GM19395 (cell line): ENCODE measurements around the gene PARPBP.
A peak's percentile ranks its signal among the peaks of the same experiment; 100 is the strongest.
"Not testable (repeated sequence)": the region's sequence is repeated elsewhere in the genome, so short reads cannot be mapped to it uniquely, and the experiment has no call there.

Source experiments
- ATAC-seq: cut with Tn5 transposase; IDR thresholded peaks from one replicate; pipeline ENCODE4 v1.9.1; 2021; ENCODE audit warnings: mild to moderate bottlenecking, moderate library complexity; ENCODE audit not compliant: unreplicated experiment

PARPBP gene

DNA sequence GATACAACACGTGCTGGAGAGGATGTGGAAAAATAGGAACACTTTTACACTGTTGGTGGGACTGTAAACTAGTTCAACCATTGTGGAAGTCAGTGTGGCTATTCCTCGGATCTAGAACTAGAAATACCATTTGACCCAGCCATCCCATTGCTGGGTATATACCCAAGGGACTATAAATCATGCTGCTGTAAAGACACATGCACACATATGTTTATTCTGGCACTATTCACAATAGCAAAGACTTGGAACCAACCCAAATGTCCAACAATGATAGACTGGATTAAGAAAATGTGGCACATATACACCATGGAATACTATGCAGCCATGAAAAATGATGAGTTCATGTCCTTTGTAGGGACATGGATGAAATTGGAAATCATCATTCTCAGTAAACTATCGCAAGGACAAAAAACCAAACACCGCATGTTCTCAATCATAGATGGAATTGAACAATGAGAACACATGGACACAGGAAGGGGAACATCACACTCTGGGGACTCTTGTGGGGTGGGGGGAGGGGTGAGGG lies 27.1 kb downstream of the PARPBP start:
- not testable (repeated sequence) for ATAC-seq

GRCh38 chr12:102155206-102155605 lies 35.2 kb downstream of the PARPBP start:
- ATAC-seq: not testable (repeated sequence)

- no peak for ATAC-seq
Measured at GRCh38 chr12:102163383-102163782, 43.4 kb downstream of the PARPBP start.

DNA sequence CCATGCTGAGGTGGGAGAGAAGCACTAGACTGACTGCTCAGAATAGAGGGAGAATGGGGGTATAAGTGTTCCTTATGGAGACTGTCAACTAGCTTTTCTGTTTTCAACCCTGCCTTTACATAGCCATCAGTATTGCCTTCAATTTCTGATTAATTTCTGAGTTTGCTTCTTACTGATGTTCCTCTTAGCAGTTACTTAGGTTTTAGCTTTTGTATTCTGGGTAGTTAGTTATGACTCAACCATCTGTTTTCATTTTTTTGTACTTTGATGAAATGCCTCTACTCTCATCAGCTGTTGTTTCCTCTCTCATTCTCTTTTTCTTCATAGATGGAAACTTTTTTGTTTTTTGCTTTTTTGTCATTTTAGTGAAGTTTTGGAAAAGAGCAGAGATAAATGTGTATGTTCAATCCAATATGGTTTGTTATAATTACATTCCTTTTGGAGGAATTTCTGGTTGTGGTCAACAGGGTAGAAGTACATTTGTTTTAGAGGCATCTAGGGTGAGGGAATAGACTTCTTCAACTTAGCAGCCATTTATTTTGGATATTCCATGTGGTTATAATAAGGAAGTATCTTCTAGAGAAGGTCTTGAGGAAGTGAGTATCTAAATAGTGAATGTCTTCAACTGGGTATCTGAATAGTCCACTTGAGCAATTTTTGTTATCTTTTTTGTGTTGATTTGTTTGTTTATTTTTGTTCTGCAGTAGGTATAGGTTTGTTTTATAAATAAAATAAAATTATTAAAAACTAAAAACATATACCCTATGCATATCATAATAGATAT lies 48.0 kb downstream of the PARPBP start:
- ATAC-seq: peak; percentile 82

GRCh38 chr12:102169922-102170621 lies 50.1 kb downstream of the PARPBP start:
- ATAC-seq: peak; percentile 69

- ATAC-seq: no peak
Measured at GRCh38 chr12:102171951-102172350, 52.0 kb downstream of the PARPBP start.

DNA sequence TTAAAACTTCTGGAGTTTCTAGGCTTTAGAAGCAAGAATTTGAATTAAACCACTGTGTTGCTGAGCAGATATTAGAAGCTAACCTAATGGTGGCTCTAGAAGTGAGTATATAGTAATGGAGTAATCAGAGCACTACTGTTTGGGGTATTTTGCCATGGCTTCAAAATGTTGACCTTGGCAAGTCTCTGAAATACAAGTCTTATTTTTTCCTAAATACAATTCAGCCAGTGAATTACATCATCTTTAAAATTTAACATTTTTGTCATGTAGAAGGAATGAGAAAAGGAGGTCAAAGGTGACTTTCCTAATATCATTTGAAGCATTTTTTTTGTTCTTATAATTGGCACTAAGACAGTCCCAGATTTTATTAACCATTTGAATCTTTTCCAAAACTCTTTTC lies 52.5 kb downstream of the PARPBP start:
- no peak for ATAC-seq

DNA sequence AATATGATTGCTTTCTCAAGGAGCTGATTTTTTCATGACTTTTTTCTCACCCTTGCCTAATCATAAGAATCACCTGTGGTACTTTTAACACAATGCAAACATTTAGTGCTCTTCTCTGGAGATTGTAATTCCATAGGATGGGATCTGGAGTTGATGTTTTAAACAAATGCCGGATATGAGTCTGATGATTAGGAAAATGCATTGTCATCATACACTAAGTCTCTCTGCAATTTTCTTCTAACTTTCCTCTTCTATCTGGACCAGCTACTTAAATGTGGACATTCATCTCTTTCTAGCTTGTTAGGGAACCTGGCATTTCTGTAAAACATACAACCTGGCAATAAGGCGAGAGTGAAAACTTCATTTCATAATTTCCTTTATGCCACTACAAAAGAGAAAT lies 54.1 kb downstream of the PARPBP start:
- no peak for ATAC-seq

- ATAC-seq: no peak
Measured at GRCh38 chr12:102174761-102175160, 54.8 kb downstream of the PARPBP start.

- ATAC-seq: no peak
Measured at GRCh38 chr12:102182635-102183034, 62.7 kb downstream of the PARPBP start.

DNA sequence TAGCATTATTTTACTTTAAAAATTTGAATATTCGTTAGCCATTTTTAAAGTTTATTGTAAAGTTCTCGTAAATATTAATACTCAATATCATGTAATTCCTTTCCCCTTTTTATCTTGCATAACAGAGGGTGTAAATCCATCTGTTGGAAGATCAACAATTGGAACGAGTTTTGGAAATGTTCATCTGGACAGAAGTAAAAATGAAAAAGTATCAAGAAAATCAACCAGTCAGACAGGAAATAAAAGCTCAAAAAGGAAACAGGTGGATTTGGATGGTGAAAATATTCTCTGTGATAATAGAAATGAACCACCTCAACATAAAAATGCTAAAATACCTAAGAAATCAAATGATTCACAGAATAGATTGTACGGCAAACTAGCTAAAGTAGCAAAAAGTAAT lies 75.8 kb downstream of the PARPBP start:
- ATAC-seq: no peak

GRCh38 chr12:102197789-102198188 lies 77.8 kb downstream of the PARPBP start, which contains the start of gene PMCH:
Gene PMCH, minus strand, starts transcription at chr12:102197833. Its CDS starts 63 bp downstream, at chr12:102197770.
- peak; percentile 92 for ATAC-seq

GRCh38 chr12:102201436-102202061 lies 81.6 kb downstream of the PARPBP start:
- ATAC-seq: no peak

DNA sequence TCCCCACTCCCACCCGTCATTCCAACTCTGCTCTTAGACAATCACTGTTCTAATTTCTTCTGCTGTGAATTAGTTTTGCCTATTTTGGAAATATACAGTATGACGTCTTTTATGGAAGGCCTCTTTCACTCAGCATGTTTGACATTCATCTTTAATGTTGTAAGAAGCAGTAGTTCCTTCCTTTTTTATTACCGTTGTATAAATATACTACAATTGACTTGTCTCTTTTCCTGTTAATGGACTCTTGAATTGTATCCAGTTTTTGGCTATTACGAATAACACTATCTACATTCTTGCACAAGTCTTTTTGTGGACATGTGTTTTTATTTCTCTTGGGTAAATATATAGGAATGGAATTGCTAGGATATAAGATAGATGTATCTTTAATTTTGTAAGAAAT lies 82.6 kb downstream of the PARPBP start:
- no peak for ATAC-seq

GRCh38 chr12:102204025-102204424 lies 84.0 kb downstream of the PARPBP start:
- no peak for ATAC-seq

GRCh38 chr12:102215992-102216691 lies 96.2 kb downstream of the PARPBP start:
- no peak for ATAC-seq

- no peak for ATAC-seq
Measured at GRCh38 chr12:102220736-102221135, 100.8 kb downstream of the PARPBP start.

GRCh38 chr12:102227954-102228353 lies 108.0 kb downstream of the PARPBP start:
- ATAC-seq: no peak

DNA sequence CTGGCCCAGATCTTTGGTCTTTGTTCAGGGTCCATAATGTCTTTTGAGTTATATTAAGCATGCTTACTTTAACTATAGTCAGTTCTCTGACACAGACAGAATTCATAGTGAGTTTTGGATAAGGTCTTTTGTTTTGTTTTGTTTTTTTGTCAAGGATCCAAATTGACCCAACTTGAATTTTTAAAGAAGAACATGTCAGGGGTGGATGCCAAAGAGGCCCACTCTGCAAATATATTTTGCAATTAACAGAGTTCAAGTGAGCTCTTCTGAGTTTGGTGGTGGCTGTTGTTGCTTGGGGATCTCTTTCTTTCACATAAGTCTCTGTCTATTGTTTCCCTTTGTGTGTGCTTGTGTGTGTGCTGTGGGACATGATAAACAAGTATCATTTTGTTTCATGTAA lies 112.1 kb downstream of the PARPBP start:
- ATAC-seq: no peak

GRCh38 chr12:102232446-102232845 lies 112.5 kb downstream of the PARPBP start:
- no peak for ATAC-seq

GRCh38 chr12:102234599-102234998 lies 114.6 kb downstream of the PARPBP start:
- no peak for ATAC-seq
